DND-41 (cell line): ENCODE data around the gene PRPSAP1.

Source experiments
- ATAC-seq: fragments of 200-7000 bp; cut with Tn5 transposase; 3 replicates; pipeline ENCODE4 v1.9.1; 2021; ENCODE audit warnings: low read depth; ENCODE audit not compliant: insufficient read depth
- DNase-seq: peaks from one replicate; pipeline ENCODE4 v3.0.0-alpha.2; 2020
- H2AFZ ChIP-seq: 2 replicates; pipeline ENCODE4 v1.6.0; 2012; ENCODE audit warnings: low read depth, low read length
- H3K27ac ChIP-seq: 2 replicates; pipeline ENCODE4 v1.5.1; 2012; ENCODE audit warnings: low read length, inconsistent platforms
- H3K27me3 ChIP-seq: fragments of 200-600 bp; sonication (generic); 2 replicates; pipeline ENCODE4 v1.6.0; 2012; ENCODE audit warnings: low read length, mild to moderate bottlenecking, inconsistent platforms; ENCODE audit not compliant: insufficient read depth, poor library complexity
- H3K36me3 ChIP-seq: 2 replicates; pipeline ENCODE4 v1.5.1; 2012; ENCODE audit warnings: low read length, inconsistent platforms; ENCODE audit not compliant: insufficient read depth
- H3K4me1 ChIP-seq: 2 replicates; pipeline ENCODE4 v1.5.1; 2012; ENCODE audit warnings: mild to moderate bottlenecking, low read length; ENCODE audit not compliant: insufficient read depth
- H3K4me2 ChIP-seq: 2 replicates; pipeline ENCODE4 v1.6.0; 2012; ENCODE audit warnings: mild to moderate bottlenecking, moderate library complexity, low read length, inconsistent platforms; ENCODE audit not compliant: insufficient read depth
- H3K4me3 ChIP-seq, 2 experiments: fragments of 200-600 bp in 1 of 2; shearing (Covaris generic) in 1 of 2; 2 replicates each; pipeline ENCODE4 v1.5.1; 2012 to 2016; ENCODE audit warnings: inconsistent platforms in 2 of 2, low read length in 2 of 2, mild to moderate bottlenecking in 2 of 2, low read depth in 1 of 2, moderate library complexity in 1 of 2
- H3K79me2 ChIP-seq: 2 replicates; pipeline ENCODE4 v1.6.0; 2012; ENCODE audit warnings: low read length, inconsistent platforms; ENCODE audit not compliant: insufficient read depth
- H3K9ac ChIP-seq: 2 replicates; pipeline ENCODE4 v1.6.0; 2012; ENCODE audit warnings: low read depth, mild to moderate bottlenecking, inconsistent platforms, low read length, moderate library complexity
- H3K9me3 ChIP-seq: 2 replicates; pipeline ENCODE4 v1.5.1; 2012; ENCODE audit warnings: low read length, moderate library complexity, mild to moderate bottlenecking, inconsistent platforms; ENCODE audit not compliant: insufficient read depth, severe bottlenecking
- H4K20me1 ChIP-seq: 2 replicates; pipeline ENCODE4 v1.6.0; 2012; ENCODE audit warnings: low read length; ENCODE audit not compliant: insufficient read depth
- CTCF ChIP-seq: IDR thresholded peaks from 2 replicates; pipeline ENCODE4 v1.5.1; 2012; ENCODE audit warnings: borderline replicate concordance, low read length, moderate library complexity, mild to moderate bottlenecking; ENCODE audit not compliant: poor library complexity, severe bottlenecking; ENCODE audit errors: extremely low read depth
- EZH2 ChIP-seq: IDR thresholded peaks from 3 replicates; pipeline ENCODE4 v1.6.1; 2012; ENCODE audit warnings: borderline replicate concordance, low read depth, mild to moderate bottlenecking, moderate library complexity, low read length, inconsistent platforms; ENCODE audit not compliant: severe bottlenecking

PRPSAP1 gene

DNA sequence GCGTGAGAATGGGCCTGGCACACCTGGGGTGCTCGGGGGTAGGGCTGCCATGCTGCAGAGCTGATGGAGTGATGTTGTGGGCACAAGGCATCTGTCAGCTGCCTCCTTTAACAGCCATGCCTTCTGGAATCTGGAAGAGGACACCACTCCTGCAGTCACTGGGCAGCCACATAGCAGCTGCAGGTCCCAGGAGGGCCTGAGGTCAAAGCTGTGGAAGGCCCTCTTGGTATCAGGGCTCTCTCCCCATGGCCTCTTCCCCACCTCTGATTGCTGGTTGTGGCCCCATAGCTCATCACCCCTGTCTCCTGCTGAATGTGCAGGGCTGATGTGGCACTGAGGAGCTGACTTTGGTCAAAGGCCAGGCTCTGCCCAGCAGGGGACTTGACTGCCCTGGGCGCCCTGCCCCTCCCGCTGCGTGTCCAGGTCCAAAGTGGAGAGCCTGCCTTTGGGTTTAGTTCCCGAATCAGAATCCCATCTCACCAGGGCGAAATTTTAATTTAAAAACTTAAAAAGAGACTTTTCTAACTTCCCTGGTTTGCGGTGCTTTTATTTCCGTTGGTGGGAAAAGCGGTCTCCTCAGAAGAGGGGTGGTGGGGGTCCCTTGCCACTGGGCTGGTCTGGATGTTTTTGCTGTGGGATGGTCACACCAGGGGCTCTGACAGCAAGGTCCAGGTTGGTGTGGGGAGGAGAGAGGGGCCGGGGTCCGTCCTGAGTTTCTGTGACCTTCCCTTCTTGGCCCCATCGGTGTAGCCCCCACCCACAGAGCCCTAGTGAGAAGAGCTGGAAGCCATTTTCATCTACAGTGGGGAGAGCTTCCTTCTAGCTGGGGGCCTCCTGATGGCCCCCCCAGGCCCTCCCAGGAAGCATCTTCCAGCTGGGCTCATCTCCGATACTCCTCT is 82.7 kb downstream of the PRPSAP1 start:
- DNase-seq, result no peak
- H3K9me3 ChIP-seq, result no peaks in the 10 kb centered on the region
- H2AFZ ChIP-seq, result no peak overlapping the region
- no peak overlapping the region for H3K4me3 ChIP-seq
- H3K9ac ChIP-seq, result no peak overlapping the region
- peaks cover 46% of the 10 kb centered on the region for H3K79me2 ChIP-seq
- H3K27me3 ChIP-seq, result no peaks in the 10 kb centered on the region
- peaks cover 52% of the 10 kb centered on the region for H4K20me1 ChIP-seq
- no peak for ATAC-seq
- peak overlapping the region; percentile 46 for H3K27ac ChIP-seq
- no peak overlapping the region; the same call in 1 of the 2 replicates for H3K4me2 ChIP-seq
- TF ChIP-seq CTCF, result no peak
- no peak for TF ChIP-seq EZH2
- peaks cover 55% of the 10 kb centered on the region for H3K36me3 ChIP-seq
- peaks cover 45% of the 10 kb centered on the region for H3K4me1 ChIP-seq

DNA sequence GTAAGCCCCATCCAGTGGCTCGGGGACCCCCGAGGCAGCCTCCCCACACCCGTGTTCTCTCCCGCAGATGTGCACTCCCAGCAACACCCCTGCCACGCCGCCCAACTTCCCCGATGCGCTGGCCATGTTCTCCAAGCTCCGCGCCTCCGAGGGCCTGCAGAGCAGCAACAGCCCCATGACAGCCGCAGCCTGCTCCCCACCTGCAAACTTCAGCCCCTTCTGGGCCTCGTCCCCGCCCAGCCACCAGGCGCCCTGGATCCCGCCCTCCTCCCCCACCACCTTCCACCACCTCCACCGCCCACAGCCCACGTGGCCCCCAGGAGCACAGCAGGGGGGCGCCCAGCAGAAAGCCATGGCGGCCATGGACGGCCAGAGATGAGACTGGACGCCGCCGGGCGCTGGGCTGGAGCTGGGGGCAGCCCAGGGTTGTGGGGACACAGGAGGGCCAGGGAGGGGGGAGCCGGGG is 83.6 kb downstream of the PRPSAP1 start:
- Histone ChIP-seq H3K9ac (no peak overlapping the region), H2AFZ (no peak overlapping the region), H3K27me3 (no peaks in the 10 kb centered on the region), H3K4me2 (peak overlapping the region; percentile 41; the same call in 1 of the 2 replicates), H3K4me3 (no peak overlapping the region), H3K9me3 (no peaks in the 10 kb centered on the region), H3K27ac (no peak overlapping the region), H3K79me2 (peaks cover 54% of the 10 kb centered on the region), H4K20me1 (peaks cover 52% of the 10 kb centered on the region), H3K36me3 (peaks cover 60% of the 10 kb centered on the region), H3K4me1 (peaks cover 45% of the 10 kb centered on the region)
- no peak for ATAC-seq
- no peak for TF ChIP-seq CTCF
- TF ChIP-seq EZH2, result no peak
- no peak for DNase-seq

GRCh38 chr17:76268991-76269981 is 84.4 kb downstream of the PRPSAP1 start:
- H2AFZ ChIP-seq, result no peak overlapping the region
- H4K20me1 ChIP-seq, result peaks cover 52% of the 10 kb centered on the region
- no peak for DNase-seq
- peaks cover 54% of the 10 kb centered on the region for H3K79me2 ChIP-seq
- H3K27ac ChIP-seq, result peak overlapping the region; percentile 60
- H3K27me3 ChIP-seq, result no peaks in the 10 kb centered on the region
- H3K4me3 ChIP-seq, result 0 out of 4 replicates have a peak overlapping the region, but pooled peaks of 1 of the 2 experiments have one; percentile 12
- H3K9ac ChIP-seq, result no peak overlapping the region; the same call in 1 of the 2 replicates
- H3K9me3 ChIP-seq, result no peaks in the 10 kb centered on the region
- H3K4me1 ChIP-seq, result peaks cover 50% of the 10 kb centered on the region
- H3K4me2 ChIP-seq, result peak overlapping the region; percentile 41
- TF ChIP-seq CTCF (no peak), EZH2 (no peak)
- H3K36me3 ChIP-seq, result peaks cover 60% of the 10 kb centered on the region
- no peak for ATAC-seq
